ENCODE data around the gene SMURF1.
"Not testable (repeated sequence)": the region's sequence is repeated elsewhere in the genome, so short reads cannot be mapped to it uniquely, and the experiment has no call there.

SMURF1 gene

GRCh38 chr7:99054781-99055180, 89.1 kb downstream of the SMURF1 start:
- peaks cover 14% of the 10 kb centered on the region for H3K36me3 ChIP-seq (ENCODE audit: control insufficient read depth, insufficient read depth, low read length)
- no peak overlapping the region for H3K4me3 ChIP-seq (replicated peaks; ENCODE audit: low read depth, low read length)
- H3K27me3 ChIP-seq (replicated peaks; ENCODE audit: control insufficient read depth, insufficient read depth, low read length) = no peaks in the 10 kb centered on the region
- TF ChIP-seq, protein P1, sequence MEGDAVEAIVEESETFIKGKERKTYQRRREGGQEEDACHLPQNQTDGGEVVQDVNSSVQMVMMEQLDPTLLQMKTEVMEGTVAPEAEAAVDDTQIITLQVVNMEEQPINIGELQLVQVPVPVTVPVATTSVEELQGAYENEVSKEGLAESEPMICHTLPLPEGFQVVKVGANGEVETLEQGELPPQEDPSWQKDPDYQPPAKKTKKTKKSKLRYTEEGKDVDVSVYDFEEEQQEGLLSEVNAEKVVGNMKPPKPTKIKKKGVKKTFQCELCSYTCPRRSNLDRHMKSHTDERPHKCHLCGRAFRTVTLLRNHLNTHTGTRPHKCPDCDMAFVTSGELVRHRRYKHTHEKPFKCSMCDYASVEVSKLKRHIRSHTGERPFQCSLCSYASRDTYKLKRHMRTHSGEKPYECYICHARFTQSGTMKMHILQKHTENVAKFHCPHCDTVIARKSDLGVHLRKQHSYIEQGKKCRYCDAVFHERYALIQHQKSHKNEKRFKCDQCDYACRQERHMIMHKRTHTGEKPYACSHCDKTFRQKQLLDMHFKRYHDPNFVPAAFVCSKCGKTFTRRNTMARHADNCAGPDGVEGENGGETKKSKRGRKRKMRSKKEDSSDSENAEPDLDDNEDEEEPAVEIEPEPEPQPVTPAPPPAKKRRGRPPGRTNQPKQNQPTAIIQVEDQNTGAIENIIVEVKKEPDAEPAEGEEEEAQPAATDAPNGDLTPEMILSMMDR (IDR thresholded peaks at IDR 0.05; ENCODE audit: insufficient read depth, low read length, poor library complexity, severe bottlenecking) = no peak
- no peak for DNase-seq (ENCODE audit: extremely low read depth, insufficient read length)

DNA sequence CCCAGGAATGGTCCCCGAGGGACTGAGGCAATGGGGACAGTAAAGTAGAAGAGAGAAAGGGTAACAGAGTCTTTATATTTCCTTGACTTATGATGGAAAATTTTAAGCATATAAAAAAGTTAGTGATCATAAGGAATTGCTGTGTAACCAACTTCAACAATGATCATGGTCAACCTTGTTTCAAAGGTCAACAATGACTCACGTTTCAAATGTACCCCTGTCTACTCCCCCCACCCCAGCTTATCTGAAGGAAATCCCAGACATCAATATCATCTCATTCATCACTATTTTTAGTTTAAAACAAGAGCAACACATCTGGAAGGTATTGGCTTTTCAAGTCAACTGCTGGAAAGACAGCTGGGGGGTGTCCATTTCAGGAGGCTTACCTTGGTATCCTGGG, 92.9 kb downstream of the SMURF1 start:
- no peaks in the 10 kb centered on the region for H3K27me3 ChIP-seq (replicated peaks; ENCODE audit: control insufficient read depth, insufficient read depth, low read length)
- H3K36me3 ChIP-seq (ENCODE audit: control insufficient read depth, insufficient read depth, low read length) = peaks cover 22% of the 10 kb centered on the region
- TF ChIP-seq, protein P1 (IDR thresholded peaks at IDR 0.05; ENCODE audit: insufficient read depth, low read length, poor library complexity, severe bottlenecking) = no peak
- no peak for DNase-seq (ENCODE audit: extremely low read depth, insufficient read length)
- H3K4me3 ChIP-seq (replicated peaks; ENCODE audit: low read depth, low read length) = no peak overlapping the region

DNA sequence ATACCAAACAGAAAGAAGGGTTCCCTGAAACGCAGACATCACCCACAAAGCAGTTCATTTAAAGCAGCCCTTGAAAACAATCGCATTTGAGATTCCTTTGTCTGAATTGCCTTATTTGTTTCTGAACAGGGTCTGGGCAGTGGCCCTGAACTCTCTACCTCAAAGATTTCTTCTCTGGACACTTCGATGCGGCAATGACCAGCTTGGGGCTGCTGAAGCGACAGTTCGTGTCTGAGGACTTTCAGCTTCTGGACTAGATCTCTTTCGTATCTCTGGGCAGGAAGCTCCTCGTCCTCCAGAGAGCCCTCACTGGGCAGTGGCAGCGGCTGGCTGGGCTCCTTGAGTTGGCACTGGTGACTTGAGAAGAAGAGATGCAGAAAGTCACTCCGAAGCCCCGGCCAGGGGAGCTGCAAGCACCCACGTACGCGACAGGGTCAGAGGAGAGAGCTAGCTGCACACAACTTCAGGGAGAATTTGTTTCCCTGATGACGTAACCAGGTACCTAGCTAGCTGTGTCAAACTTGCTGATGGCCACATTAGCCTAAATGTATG, 96.3 kb downstream of the SMURF1 start:
- H3K27me3 ChIP-seq (replicated peaks; ENCODE audit: control insufficient read depth, insufficient read depth, low read length) = no peaks in the 10 kb centered on the region
- TF ChIP-seq, protein P1 (IDR thresholded peaks at IDR 0.05; ENCODE audit: insufficient read depth, low read length, poor library complexity, severe bottlenecking) = no peak
- DNase-seq (ENCODE audit: extremely low read depth, insufficient read length) = no peak
- no peak overlapping the region for H3K4me3 ChIP-seq (replicated peaks; ENCODE audit: low read depth, low read length)
- peaks cover 23% of the 10 kb centered on the region for H3K36me3 ChIP-seq (ENCODE audit: control insufficient read depth, insufficient read depth, low read length)

GRCh38 chr7:99046722-99047121, 97.2 kb downstream of the SMURF1 start:
- Histone ChIP-seq H3K4me3 (replicated peaks; ENCODE audit: low read depth, low read length) (no peak overlapping the region), H3K36me3 (ENCODE audit: control insufficient read depth, insufficient read depth, low read length) (peaks cover 21% of the 10 kb centered on the region), H3K27me3 (replicated peaks; ENCODE audit: control insufficient read depth, insufficient read depth, low read length) (no peaks in the 10 kb centered on the region)
- TF ChIP-seq, protein P1 (IDR thresholded peaks at IDR 0.05; ENCODE audit: insufficient read depth, low read length, poor library complexity, severe bottlenecking) = no peak
- DNase-seq (ENCODE audit: extremely low read depth, insufficient read length) = no peak

- not testable (repeated sequence) for DNase-seq (ENCODE audit: extremely low read depth, insufficient read length); H3K4me3 ChIP-seq (replicated peaks; ENCODE audit: low read depth, low read length); H3K27me3 ChIP-seq (replicated peaks; ENCODE audit: control insufficient read depth, insufficient read depth, low read length)
- peaks cover 21% of the 10 kb centered on the region for H3K36me3 ChIP-seq (ENCODE audit: control insufficient read depth, insufficient read depth, low read length)
These were observed 97.6 kb downstream of the SMURF1 start for GRCh38 chr7:99046262-99046661.

DNA sequence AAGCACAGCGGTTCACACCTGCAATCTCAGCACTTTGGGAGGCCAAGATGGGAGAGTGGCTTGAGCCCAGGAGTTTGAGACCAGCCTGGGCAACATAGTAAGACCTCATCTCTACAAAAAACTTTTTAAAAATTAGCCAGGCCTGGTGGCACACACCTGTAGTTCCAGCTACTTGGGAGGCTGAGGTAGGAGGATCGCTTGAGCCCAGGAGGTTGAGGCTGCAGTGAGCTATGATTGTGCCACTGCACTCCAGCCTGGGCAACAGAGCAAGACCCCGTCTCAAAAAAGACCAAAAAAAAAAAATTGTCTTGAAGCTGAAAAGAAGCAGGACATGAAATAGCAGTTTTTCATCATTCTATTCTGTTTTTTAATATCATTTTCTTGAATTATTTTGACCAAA, 99.0 kb downstream of the SMURF1 start:
- not testable (repeated sequence) for H3K4me3 ChIP-seq (replicated peaks; ENCODE audit: low read depth, low read length); H3K27me3 ChIP-seq (replicated peaks; ENCODE audit: control insufficient read depth, insufficient read depth, low read length); DNase-seq (ENCODE audit: extremely low read depth, insufficient read length)
- H3K36me3 ChIP-seq (ENCODE audit: control insufficient read depth, insufficient read depth, low read length) = peaks cover 23% of the 10 kb centered on the region

GRCh38 chr7:99042957-99043356, 101.0 kb downstream of the SMURF1 start:
- H3K36me3 ChIP-seq (ENCODE audit: control insufficient read depth, insufficient read depth, low read length) = peaks cover 29% of the 10 kb centered on the region
- TF ChIP-seq, protein P1 (IDR thresholded peaks at IDR 0.05; ENCODE audit: insufficient read depth, low read length, poor library complexity, severe bottlenecking) = no peak
- no peaks in the 10 kb centered on the region for H3K27me3 ChIP-seq (replicated peaks; ENCODE audit: control insufficient read depth, insufficient read depth, low read length)
- no peak overlapping the region for H3K4me3 ChIP-seq (replicated peaks; ENCODE audit: low read depth, low read length)
- DNase-seq (ENCODE audit: extremely low read depth, insufficient read length) = no peak

All from GM06990 (cell line).